Limb (tissue), 2 donors: Measurements from ENCODE around the gene LEKR1.
"Not testable (repeated sequence)": the region's sequence is repeated elsewhere in the genome, so short reads cannot be mapped to it uniquely, and the experiment has no call there.

Experiments used
- DNase-seq, 2 donors: peaks; one replicate each; pipeline ENCODE4 v3.0.0-alpha.2; 2016; ENCODE audit errors: extremely low spot score in 2 of 2

The LEKR1 gene

GRCh38 chr3:156826144-156826895 lies at the start of gene LEKR1:
TSS of gene LEKR1 (plus strand) at chr3:156826353. CDS start at chr3:156829330, 2,977 bp downstream.
- DNase-seq, result peak; percentile 87 to 93

GRCh38 chr3:156776871-156777270 lies 49.3 kb upstream of the LEKR1 start:
- no peak for DNase-seq

GRCh38 chr3:156781310-156782230 lies 44.6 kb upstream of the LEKR1 start:
- DNase-seq, result no peak

- no peak for DNase-seq
Observed at GRCh38 chr3:156782319-156782718, 43.8 kb upstream of the LEKR1 start.

- DNase-seq, result no peak
Observed at GRCh38 chr3:156782921-156783320, 43.2 kb upstream of the LEKR1 start.

GRCh38 chr3:156787001-156787400 lies 39.2 kb upstream of the LEKR1 start:
- DNase-seq, result no peak

GRCh38 chr3:156787926-156788663 lies 38.1 kb upstream of the LEKR1 start:
- no peak for DNase-seq

GRCh38 chr3:156788846-156789245 lies 37.3 kb upstream of the LEKR1 start:
- DNase-seq, result no peak

- no peak for DNase-seq
Observed at GRCh38 chr3:156790156-156790555, 36.0 kb upstream of the LEKR1 start.

- no peak for DNase-seq
Observed at GRCh38 chr3:156792114-156792513, 34.0 kb upstream of the LEKR1 start.

- DNase-seq, result no peak
Observed at GRCh38 chr3:156792536-156792935, 33.6 kb upstream of the LEKR1 start.

- DNase-seq, result no peak
Observed at GRCh38 chr3:156792945-156793344, 33.2 kb upstream of the LEKR1 start.

GRCh38 chr3:156793400-156793799 lies 32.8 kb upstream of the LEKR1 start:
- DNase-seq, result no peak

- no peak for DNase-seq
Observed at GRCh38 chr3:156793851-156794250, 32.3 kb upstream of the LEKR1 start.

- no peak for DNase-seq
Observed at GRCh38 chr3:156795890-156796481, 30.2 kb upstream of the LEKR1 start.

- DNase-seq, result no peak
Observed at GRCh38 chr3:156797368-156797767, 28.8 kb upstream of the LEKR1 start.

- not testable (repeated sequence) for DNase-seq
Observed at GRCh38 chr3:156800287-156800686, 25.9 kb upstream of the LEKR1 start.

GRCh38 chr3:156801746-156802145 lies 24.4 kb upstream of the LEKR1 start:
- no peak for DNase-seq

- DNase-seq, result no peak
Observed at GRCh38 chr3:156802821-156803606, 23.1 kb upstream of the LEKR1 start.

- no peak for DNase-seq
Observed at GRCh38 chr3:156803952-156804741, 22.0 kb upstream of the LEKR1 start.
